Right atrium auricular region (tissue), 2 donors: ENCODE results near the gene SLC26A1. TPM values are rescaled to one million over a fixed set of nuclear protein-coding genes. Genes with fewer than 3 reads are reported as not detected.

Experiments used
- DNase-seq: peaks from one replicate; pipeline ENCODE4 v3.0.0-alpha.2; 2019; ENCODE audit warnings: low spot score
- H3K27ac ChIP-seq, 2 donors: fragments of 200-600 bp; sonication (generic); 1 replicate in 1 of 2; 2 replicates in 1 of 2; pipeline ENCODE4 v1.5.1; 2016 to 2019
- H3K27me3 ChIP-seq, 2 donors: fragments of 200-600 bp; sonication (generic); one replicate each; pipeline versions ENCODE4 v1.5.1 to v1.6.0; 2017 to 2019
- H3K36me3 ChIP-seq: fragments of 200-600 bp; sonication (generic); one replicate; pipeline ENCODE4 v1.5.1; 2016
- H3K4me1 ChIP-seq, 2 donors: fragments of 200-600 bp; sonication (generic); one replicate each; pipeline versions ENCODE4 v1.5.1 to v1.6.0; 2017 to 2019
- H3K4me3 ChIP-seq, 2 donors: fragments of 200-600 bp; sonication (generic); 1 replicate in 1 of 2; 2 replicates in 1 of 2; pipeline ENCODE4 v1.5.1; 2017 to 2019; ENCODE audit warnings: mild to moderate bottlenecking in 1 of 2, moderate library complexity in 1 of 2
- H3K9me3 ChIP-seq, 2 donors: fragments of 200-600 bp; sonication (generic); one replicate each; pipeline ENCODE4 v1.5.1; 2019
- CTCF ChIP-seq, 2 donors: fragments of 200-600 bp; sonication (generic); IDR thresholded peaks; one replicate each; pipeline ENCODE4 v1.5.1; 2019; ENCODE audit warnings: antibody characterized with exemption in 2 of 2
- total RNA-seq, 2 donors: library from RNA; depleted of rRNA; stranded (reverse); fragments of >200 nt; gene quantifications; one replicate each; pipeline ENCODE4 v1.1.0, GENCODE V29; 2016

Gene SLC26A1
- total RNA-seq, 2 donors from 2014 or later, result not detected

DNA sequence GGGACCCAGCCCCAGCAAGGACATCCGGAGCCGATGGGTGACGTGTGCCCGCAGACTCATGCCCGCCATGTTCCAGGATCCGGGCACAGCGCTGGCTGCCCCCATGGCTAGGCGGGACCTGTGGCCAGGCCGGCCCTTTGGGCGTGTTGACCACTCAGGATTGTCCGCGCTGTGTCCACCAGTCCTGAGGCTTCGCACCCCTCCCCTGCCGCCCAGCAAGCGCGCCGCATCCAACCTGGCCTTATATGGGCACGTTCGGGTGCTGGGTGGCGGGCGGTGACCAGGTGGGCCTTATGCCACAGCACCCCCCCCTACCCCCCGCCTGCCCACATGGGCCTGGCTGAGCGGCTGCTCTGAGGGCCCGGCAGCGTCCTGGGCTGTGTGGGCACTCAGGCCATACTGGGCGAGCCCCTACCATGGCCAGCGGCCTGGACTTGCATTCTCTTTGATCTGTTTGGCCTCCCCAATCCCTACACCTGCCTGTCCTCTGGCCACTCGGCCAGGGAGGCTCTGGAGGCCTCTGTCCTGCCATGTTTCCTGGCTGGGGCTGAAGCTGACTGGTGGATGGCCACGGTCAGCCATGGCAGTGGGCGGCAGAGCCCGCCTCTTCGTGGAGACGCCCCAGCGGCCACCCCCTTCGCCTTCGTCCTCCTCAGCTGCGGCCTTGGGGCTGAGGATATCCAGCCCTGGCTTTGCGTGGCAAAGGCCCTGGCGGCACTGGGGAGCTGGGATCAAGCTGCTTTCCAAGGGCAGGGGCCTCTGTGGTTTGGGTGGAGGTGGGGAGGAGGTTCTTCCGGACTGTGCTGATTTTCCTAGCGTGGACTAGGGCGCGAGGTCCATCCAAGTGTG lies 20.2 kb upstream of the SLC26A1 start:
- Histone ChIP-seq H3K9me3 (no peaks in the 10 kb centered on the region), H3K4me1 (peaks cover 0 to 31% of the 10 kb centered on the region in 2 donors), H3K27me3 (no peaks in the 10 kb centered on the region), H3K4me3 (no peak overlapping the region), H3K36me3 (no peaks in the 10 kb centered on the region), H3K27ac (no peak overlapping the region)
- DNase-seq, result no peak
- TF ChIP-seq CTCF (IDR thresholded peaks at IDR 0.05), result no peak

- TF ChIP-seq CTCF (IDR thresholded peaks at IDR 0.05), result no peak
Measured at GRCh38 chr4:1012034-1012739, 19.0 kb upstream of the SLC26A1 start.

GRCh38 chr4:1011666-1012033 lies 18.4 kb upstream of the SLC26A1 start:
- Histone ChIP-seq H3K4me1 (peaks cover 0 to 31% of the 10 kb centered on the region in 2 donors), H3K4me3 (peak overlapping the region; percentile 43 to 76), H3K27ac (no peak overlapping the region), H3K9me3 (no peaks in the 10 kb centered on the region), H3K27me3 (no peaks in the 10 kb centered on the region), H3K36me3 (no peaks in the 10 kb centered on the region)
- DNase-seq, result no peak
- no peak for TF ChIP-seq CTCF (IDR thresholded peaks at IDR 0.05)

More at GRCh38 chr4:1012034-1012739, 19.0 kb upstream of the SLC26A1 start:
- no peaks in the 10 kb centered on the region for H3K36me3 ChIP-seq
- H3K27ac ChIP-seq, result peak overlapping the region in 1 of 2 donors; percentile 46
- H3K9me3 ChIP-seq, result no peaks in the 10 kb centered on the region
- no peak for DNase-seq
- H3K4me1 ChIP-seq, result peaks cover 0 to 31% of the 10 kb centered on the region in 2 donors
- H3K4me3 ChIP-seq, result peak overlapping the region; percentile 40 to 58
- H3K27me3 ChIP-seq, result no peaks in the 10 kb centered on the region

- peak within 1 kb of the TSS; percentile 64 to 70 for H3K27ac ChIP-seq
- H3K4me1 ChIP-seq, result peaks cover 0 to 31% of the 10 kb centered on the region in 2 donors
- H3K4me3 ChIP-seq, result peak within 1 kb of the TSS; percentile 43 to 76
- H3K9me3 ChIP-seq, result no peaks in the 10 kb centered on the region
- TF ChIP-seq CTCF (IDR thresholded peaks at IDR 0.05), result no peak
- DNase-seq, result peak; percentile 89
- H3K36me3 ChIP-seq, result no peaks in the 10 kb centered on the region
- H3K27me3 ChIP-seq, result no peaks in the 10 kb centered on the region
Measured at GRCh38 chr4:1011022-1011665, 17.9 kb upstream of the SLC26A1 start, which contains the start of gene FGFRL1. Gene FGFRL1, plus strand, starts transcription at chr4:1011626. Its CDS starts 860 bp downstream, at chr4:1012486.

- DNase-seq, result peak; percentile 86
- Histone ChIP-seq H3K4me1 (peaks cover 0 to 31% of the 10 kb centered on the region in 2 donors), H3K27ac (peak overlapping the region; percentile 64 to 70)
Measured at GRCh38 chr4:1010395-1011021, 17.3 kb upstream of the SLC26A1 start.

More at GRCh38 chr4:1010395-1011021, 17.3 kb upstream of the SLC26A1 start:
- Histone ChIP-seq H3K27me3 (no peaks in the 10 kb centered on the region), H3K9me3 (no peaks in the 10 kb centered on the region), H3K4me3 (peak overlapping the region; percentile 59 to 76), H3K36me3 (no peaks in the 10 kb centered on the region)
- no peak for TF ChIP-seq CTCF (IDR thresholded peaks at IDR 0.05)
